Cardiac fibroblast (primary cell): ENCODE data around the gene TICAM1.
"Not testable (repeated sequence)": the region's sequence is repeated elsewhere in the genome, so short reads cannot be mapped to it uniquely, and the experiment has no call there.

ENCODE experiments used
- DNase-seq, 2 donors: peaks; one replicate each; pipeline versions ENCODE4 v3.0.0 to v3.0.0-alpha.2; 2010; ENCODE audit warnings: low read depth in 2 of 2
- H3K4me3 ChIP-seq, 2 donors: replicated peaks in 1 of 2; 1 replicate in 1 of 2; 2 replicates in 1 of 2; pipeline ENCODE4 v1.5.1; 2011; ENCODE audit warnings: low read depth in 2 of 2, low read length in 2 of 2, mild to moderate bottlenecking in 2 of 2, moderate library complexity in 1 of 2
- TF ChIP-seq, protein P1 (sequence below): IDR thresholded peaks from one replicate; pipeline ENCODE4 v1.5.1; 2011; ENCODE audit warnings: low read depth, mild to moderate bottlenecking, low read length, inconsistent platforms

The TICAM1 gene

GRCh38 chr19:4811328-4812131, 20.0 kb downstream of the TICAM1 start:
- peak; percentile 74 to 75 for DNase-seq
- no peak overlapping the region for H3K4me3 ChIP-seq
- TF ChIP-seq, protein P1, sequence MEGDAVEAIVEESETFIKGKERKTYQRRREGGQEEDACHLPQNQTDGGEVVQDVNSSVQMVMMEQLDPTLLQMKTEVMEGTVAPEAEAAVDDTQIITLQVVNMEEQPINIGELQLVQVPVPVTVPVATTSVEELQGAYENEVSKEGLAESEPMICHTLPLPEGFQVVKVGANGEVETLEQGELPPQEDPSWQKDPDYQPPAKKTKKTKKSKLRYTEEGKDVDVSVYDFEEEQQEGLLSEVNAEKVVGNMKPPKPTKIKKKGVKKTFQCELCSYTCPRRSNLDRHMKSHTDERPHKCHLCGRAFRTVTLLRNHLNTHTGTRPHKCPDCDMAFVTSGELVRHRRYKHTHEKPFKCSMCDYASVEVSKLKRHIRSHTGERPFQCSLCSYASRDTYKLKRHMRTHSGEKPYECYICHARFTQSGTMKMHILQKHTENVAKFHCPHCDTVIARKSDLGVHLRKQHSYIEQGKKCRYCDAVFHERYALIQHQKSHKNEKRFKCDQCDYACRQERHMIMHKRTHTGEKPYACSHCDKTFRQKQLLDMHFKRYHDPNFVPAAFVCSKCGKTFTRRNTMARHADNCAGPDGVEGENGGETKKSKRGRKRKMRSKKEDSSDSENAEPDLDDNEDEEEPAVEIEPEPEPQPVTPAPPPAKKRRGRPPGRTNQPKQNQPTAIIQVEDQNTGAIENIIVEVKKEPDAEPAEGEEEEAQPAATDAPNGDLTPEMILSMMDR: peak; percentile 93

DNA sequence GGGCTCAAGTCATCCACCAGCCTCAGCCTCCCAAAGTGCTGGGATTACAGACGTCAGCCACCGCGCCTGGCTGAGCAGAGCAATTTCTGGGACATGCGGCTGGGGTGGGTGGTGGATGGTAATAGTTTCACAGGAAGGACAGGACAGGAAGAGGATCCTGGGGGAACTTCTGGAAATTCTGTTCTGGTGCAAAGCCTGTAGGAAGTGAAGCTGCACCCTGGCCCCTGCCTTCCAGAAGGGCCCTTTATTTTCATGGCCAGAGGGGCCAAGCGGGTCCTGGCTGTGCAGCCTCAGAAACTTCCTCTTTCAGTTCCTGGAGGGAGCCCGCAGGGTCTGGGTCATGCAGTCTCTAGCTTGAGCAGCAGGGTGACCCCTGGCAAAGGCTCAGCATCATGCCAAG, 24.3 kb downstream of the TICAM1 start:
- DNase-seq: no peak
- TF ChIP-seq, protein P1: no peak
- no peak overlapping the region for H3K4me3 ChIP-seq

DNA sequence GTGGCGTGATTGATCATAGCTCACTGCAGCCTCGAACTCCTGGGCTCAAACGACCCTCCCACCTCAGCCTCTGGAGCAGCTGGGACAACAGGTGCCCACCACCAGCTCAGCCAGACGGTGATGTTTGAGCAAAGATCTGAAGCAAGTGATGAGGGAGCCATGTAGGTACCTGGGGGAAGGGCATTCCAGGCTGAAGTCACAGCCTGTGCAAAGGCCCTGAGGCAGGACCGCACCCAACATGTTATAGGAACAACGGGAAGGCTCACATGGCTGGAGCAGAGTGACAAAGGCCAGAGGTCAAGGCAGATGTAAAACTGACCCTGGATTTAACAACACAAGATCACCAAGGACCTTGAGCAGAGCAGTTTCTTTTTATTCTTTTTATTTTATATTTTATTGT, 25.1 kb downstream of the TICAM1 start:
- TF ChIP-seq, protein P1: no peak
- no peak overlapping the region for H3K4me3 ChIP-seq
- no peak for DNase-seq

DNA sequence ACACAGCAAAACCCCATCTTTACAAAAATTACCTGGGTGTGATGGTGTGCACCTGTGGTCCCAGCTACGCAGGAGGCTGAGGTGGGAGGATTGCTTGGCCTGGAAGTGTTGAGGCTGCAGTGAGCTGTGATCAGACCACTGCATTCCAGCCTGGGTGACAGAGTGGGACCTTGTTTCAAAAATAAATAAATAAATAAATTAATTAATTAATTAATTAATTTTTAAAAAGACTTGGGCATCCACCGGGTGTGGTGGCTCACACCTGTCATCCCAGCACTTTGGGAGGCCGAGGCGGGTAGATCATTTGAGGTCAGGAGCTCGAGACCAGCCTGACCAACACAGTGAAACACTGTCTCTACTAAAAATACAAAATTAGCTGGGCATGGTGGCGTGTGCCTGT, 26.4 kb downstream of the TICAM1 start:
- not testable (repeated sequence) for H3K4me3 ChIP-seq, DNase-seq

DNA sequence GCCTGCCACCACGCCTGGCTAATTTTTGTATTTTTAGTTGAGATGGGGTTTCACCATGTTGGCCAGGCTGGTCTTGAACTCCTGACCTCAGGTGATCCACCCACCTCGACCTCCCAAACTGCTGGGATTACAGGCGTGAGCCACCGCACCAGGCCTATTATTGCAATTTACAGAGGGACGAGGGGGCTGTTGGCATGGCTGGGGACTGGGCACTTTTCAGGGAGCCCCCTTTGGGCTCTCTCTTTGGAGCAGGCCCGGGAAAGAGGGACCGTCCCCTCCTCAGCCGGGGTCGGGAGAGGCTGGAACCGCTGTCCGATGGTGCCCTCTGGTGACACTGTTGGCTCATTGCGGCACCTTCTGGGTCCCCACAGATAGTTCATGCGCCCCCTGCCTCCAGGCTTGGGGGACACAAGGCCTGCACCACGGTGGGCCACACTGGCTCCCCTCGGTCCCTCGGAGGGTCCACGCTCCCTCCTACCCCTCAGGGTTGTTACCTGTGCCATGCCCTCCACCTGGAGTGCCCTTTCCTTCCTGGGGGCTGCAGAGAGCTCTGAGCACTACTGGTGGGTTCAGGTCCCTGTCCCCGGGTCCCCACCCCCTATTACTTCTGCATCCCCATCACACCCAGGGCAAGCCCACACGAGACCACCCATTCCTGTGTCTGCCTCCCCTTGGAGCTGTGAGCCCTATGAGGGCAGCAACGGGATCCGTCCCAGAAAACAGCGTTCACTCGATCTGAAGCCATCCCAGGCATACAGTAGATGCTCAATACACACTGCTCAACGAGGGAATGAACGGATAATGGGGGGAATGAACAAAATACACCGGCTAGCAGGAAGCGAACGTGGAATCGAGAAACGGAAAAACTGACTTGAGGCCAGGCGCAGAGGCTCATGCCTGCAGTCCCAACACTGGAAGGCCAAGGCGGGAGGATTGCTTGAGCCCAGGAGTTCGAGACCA, 27.5 kb downstream of the TICAM1 start:
- peak in 1 of 2 donors; percentile 51 for DNase-seq
- no peak overlapping the region for H3K4me3 ChIP-seq
- TF ChIP-seq, protein P1: peak; percentile 71

DNA sequence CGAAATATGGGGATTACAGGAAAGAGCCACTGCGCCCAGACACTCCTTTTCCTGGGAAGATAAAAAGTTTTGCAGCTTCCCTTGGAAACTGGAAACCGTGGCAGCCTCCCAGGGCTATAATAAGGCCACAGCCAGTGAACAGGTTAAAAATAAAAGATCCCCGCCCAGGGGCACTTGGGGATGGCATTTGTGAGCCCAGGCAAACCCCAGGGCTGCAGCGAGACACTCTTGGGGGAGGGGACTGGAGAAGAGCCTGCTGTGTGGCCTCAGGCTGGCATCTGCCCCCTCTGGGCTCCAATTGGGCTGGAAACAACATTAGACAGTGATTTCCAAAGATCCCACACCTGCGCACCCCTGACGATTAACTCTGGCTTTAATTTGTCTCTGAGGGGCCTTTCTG, 28.8 kb downstream of the TICAM1 start:
- H3K4me3 ChIP-seq: no peak overlapping the region
- TF ChIP-seq, protein P1: no peak
- DNase-seq: no peak

DNA sequence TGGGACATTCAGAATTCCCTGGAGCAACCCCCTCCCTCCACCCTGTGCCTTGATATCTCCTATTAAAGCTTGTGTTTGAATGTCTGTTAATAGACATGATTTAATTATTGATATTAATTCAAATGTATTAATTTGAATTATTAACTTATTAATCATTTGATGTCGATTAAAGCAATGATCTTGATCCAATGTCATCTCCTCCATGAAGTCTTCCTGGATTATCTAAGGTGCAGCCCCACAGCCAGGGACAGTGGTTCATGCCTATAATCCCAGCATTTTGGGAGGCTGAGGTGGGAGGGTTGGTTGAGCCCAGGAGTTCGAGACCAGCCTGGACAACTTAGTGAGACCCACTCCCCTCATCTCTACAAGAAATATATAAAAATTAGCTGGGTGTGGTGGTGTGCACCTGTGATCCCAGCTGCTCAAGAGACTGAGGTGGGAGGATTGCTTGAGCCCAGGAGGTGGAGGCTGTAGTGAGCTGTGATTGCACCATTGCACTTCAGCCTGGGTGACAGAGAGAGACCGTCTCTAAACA, 30.4 kb downstream of the TICAM1 start:
- no peak overlapping the region for H3K4me3 ChIP-seq
- TF ChIP-seq, protein P1: no peak
- DNase-seq: no peak
